Activated effector memory CD4-positive, alpha-beta T cell treated with anti-CD3 and anti-CD28 coated beads, Interleukin-2, amount 50 U/mL, for 16 hours (primary cell): Measurements from ENCODE around the gene SUN1.
A peak's percentile ranks its signal among the peaks of the same experiment; 100 is the strongest.
"Not testable (repeated sequence)": the region's sequence is repeated elsewhere in the genome, so short reads cannot be mapped to it uniquely, and the experiment has no call there.

Source experiments
- DNase-seq: peaks from one replicate; pipeline ENCODE4 v3.0.0-alpha.2; 2020

Gene SUN1, protein sequence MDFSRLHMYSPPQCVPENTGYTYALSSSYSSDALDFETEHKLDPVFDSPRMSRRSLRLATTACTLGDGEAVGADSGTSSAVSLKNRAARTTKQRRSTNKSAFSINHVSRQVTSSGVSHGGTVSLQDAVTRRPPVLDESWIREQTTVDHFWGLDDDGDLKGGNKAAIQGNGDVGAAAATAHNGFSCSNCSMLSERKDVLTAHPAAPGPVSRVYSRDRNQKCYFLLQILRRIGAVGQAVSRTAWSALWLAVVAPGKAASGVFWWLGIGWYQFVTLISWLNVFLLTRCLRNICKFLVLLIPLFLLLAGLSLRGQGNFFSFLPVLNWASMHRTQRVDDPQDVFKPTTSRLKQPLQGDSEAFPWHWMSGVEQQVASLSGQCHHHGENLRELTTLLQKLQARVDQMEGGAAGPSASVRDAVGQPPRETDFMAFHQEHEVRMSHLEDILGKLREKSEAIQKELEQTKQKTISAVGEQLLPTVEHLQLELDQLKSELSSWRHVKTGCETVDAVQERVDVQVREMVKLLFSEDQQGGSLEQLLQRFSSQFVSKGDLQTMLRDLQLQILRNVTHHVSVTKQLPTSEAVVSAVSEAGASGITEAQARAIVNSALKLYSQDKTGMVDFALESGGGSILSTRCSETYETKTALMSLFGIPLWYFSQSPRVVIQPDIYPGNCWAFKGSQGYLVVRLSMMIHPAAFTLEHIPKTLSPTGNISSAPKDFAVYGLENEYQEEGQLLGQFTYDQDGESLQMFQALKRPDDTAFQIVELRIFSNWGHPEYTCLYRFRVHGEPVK

GRCh38 chr7:832167-832967 lies at the start of gene SUN1:
Gene SUN1 (plus strand): TSS chr7:832476. CDS start chr7:832525, 49 bp downstream.
- peak; percentile 86 for DNase-seq

- no peak for DNase-seq
These were observed 49.4 kb upstream of the SUN1 start for GRCh38 chr7:782718-783449.

- no peak for DNase-seq
These were observed 48.5 kb upstream of the SUN1 start for GRCh38 chr7:783556-784490.

DNA sequence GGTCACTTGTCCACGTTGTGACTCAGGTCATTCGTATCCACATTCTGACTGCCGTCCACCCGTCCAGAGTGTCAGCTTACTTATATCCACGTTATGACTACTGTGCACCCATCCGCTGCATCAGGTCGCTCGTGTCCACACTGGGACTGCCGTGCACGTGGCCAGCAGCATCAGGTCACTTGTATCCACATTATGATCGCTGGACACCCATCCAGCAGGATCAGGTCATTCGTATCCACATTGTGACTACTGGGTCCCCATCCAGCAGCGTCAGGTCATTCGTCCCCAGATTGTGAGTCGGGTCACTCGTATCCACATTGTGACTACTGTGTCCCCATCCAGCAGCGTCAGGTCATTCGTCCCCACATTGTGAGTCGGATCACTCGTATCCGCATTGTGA lies 47.3 kb upstream of the SUN1 start:
- DNase-seq, result no peak

DNA sequence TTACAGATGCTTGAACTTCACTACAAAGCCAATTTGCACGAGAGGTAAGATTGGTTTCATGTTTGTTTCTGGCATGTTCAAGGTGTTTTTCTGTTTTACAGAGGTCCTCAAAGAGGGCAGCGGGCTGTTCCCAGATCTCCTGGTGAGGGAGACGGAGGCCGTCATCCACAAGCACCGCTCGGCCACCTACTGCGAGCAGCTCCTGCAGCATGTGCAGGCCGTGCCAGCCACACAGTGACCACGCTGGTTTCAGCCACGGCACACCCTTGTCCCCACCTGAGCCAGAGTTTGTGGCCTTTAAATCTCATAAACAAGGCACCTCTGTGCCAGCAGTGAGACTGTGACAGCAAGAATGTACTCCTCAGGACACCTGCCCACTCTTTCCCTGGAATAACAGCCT lies 46.9 kb upstream of the SUN1 start:
- DNase-seq, result no peak

- peak; percentile 89 for DNase-seq
These were observed 45.6 kb upstream of the SUN1 start for GRCh38 chr7:786472-787255.

DNA sequence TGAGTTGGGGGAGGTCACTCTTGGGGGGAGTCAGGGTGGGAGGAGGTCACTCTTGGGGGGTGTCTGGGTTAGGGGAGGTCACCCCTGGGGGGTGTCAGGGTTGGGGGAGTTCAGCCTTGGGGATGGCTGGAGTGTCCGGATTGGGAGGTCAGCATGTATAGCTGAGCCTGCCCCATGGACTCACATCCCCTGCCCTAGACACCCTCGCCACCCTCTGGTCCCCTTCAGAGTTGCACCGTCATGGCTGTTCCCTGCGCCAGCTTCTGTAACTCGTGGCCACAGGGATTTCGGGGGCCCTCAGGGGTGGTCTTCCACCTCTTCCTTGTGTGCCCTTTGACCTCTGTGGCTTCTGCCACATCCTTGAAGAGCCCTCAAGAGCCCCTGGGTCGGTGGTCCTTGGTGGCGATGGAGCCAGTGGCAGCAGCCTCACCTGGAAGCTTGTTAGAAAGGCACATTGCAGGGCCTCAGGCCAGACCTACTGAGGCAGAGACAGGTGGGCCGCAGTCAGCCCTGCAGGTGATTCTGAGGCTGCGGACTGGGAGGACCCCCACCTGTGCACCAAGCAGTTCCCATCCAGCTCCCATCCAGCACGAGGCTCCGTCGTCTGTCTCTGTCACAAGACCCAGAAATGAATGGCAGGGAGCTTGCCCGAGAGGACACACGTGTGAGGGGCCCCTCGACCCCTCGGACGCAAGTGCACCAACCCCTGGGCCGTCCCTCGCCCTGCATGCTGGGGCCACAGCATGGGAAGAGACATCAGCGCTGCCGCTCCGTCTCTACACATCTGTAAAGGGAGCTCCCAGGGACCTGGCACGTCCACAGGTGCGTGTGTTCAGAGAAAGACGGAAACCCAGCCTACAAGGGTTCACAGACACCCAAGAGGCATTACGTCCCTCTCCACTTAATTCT lies 44.7 kb upstream of the SUN1 start:
- DNase-seq, result no peak

DNA sequence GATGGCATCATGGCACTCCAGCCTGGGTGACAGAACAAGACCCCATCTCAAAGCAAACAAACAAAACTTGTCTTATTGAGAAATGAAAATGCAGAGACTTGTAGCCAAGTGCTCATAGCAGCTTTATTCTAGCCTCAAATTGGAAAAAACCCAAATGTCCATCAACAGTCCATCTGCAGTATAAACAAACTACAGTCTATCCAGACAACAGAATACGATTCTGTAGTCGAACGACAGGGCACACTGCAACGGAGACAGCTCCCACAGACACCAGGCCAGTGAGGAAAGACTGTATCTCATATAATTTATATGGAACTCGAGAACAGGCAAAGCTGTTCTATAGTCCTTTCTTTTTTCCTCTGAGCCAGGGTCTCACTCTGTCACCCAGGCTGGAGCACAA lies 40.8 kb upstream of the SUN1 start:
- DNase-seq, result no peak

DNA sequence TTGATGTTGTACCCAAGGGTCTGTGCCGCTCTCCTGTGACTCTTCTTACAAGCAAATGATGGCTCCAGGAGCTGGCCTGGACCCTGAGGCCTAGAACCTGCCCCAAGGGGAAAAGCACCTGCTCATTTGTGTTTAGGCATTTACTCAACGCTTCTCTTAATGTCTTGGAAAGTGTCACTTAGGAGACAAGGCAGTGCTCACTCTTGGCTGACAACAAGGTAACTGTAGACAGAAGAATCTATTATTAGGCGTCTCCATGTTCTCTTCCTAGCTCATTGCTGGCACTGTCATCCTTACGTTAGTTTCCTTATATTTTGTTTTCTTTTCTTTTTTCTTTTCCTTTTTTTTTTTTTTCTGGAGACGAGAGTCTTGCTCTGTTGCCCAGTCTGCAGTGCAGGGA lies 38.1 kb upstream of the SUN1 start:
- DNase-seq, result no peak

GRCh38 chr7:794671-795329 lies 37.5 kb upstream of the SUN1 start:
- no peak for DNase-seq

GRCh38 chr7:796434-797169 lies 35.7 kb upstream of the SUN1 start:
- not testable (repeated sequence) for DNase-seq

- no peak for DNase-seq
These were observed 33.3 kb upstream of the SUN1 start for GRCh38 chr7:798921-799470.

DNA sequence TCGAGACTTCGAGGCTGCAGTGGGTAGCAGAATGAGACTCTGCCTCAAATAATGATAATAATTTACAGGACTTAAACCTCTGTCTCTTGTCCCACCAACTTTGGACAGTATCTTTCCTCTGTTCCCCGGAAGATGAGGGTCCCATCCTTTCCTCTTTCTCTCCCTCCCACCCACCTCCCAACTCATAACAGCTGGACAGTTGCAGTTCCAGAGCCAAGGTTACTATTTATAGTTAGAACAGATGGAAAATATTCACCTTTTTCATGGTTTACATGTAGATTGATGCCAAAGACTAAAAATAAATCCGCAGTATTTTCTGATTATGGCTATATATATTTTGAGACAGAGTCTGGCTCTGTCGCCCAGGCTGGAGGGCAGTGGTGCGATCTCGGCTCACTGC lies 31.6 kb upstream of the SUN1 start:
- DNase-seq, result no peak

GRCh38 chr7:801351-801750 lies 30.9 kb upstream of the SUN1 start:
- not testable (repeated sequence) for DNase-seq

DNA sequence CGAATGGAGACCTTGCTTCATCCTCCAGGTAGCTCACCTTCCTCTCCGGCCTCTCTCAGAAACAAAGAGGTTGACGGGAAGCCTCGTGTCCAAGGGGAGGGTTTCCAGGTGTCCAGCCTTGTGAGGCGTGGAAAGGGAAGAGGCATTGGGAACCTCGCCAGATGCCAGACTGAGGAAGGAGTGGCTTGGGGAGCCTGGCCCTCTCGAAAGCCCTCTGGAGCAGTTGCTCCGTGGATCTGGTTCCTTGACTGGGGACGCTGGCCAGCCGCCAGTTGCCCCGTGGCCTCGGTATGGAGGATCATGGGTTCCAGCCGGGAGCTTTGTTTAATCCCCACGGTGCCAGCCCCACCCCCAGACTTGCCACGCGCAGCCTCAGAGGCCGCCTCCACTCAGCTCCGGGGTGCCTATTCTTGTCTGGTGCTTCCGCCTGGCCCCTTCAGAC lies 30.3 kb upstream of the SUN1 start:
- DNase-seq, result no peak

- DNase-seq, result no peak
These were observed 29.6 kb upstream of the SUN1 start for GRCh38 chr7:802500-803242.

- DNase-seq, result no peak
These were observed 29.0 kb upstream of the SUN1 start for GRCh38 chr7:803243-803635.
